ENCODE results near the gene SCAF11.

Gene SCAF11

GRCh38 chr12:45981075-45981837, 9.1 kb downstream of the SCAF11 start:
- no peak for DNase-seq (ENCODE audit: low read depth)

GRCh38 chr12:45980540-45980939, 9.8 kb downstream of the SCAF11 start:
- DNase-seq (ENCODE audit: low read depth) = no peak

GRCh38 chr12:45978108-45978507, 12.3 kb downstream of the SCAF11 start:
- no peak for DNase-seq (ENCODE audit: low read depth)

- DNase-seq (ENCODE audit: low read depth) = no peak
Measured at GRCh38 chr12:45977620-45978019, 12.8 kb downstream of the SCAF11 start.

- no peak for DNase-seq (ENCODE audit: low read depth)
Measured at GRCh38 chr12:45975506-45975905, 14.9 kb downstream of the SCAF11 start.

GRCh38 chr12:45974883-45975282, 15.5 kb downstream of the SCAF11 start:
- DNase-seq (ENCODE audit: low read depth) = no peak

- no peak for DNase-seq (ENCODE audit: low read depth)
Measured at GRCh38 chr12:45974171-45974719, 16.1 kb downstream of the SCAF11 start.

- no peak for DNase-seq (ENCODE audit: low read depth)
Measured at GRCh38 chr12:45973526-45973925, 16.8 kb downstream of the SCAF11 start.

- no peak for DNase-seq (ENCODE audit: low read depth)
Measured at GRCh38 chr12:45970391-45970790, 20.0 kb downstream of the SCAF11 start.

- no peak for DNase-seq (ENCODE audit: low read depth)
Measured at GRCh38 chr12:45969084-45969483, 21.3 kb downstream of the SCAF11 start.

- DNase-seq (ENCODE audit: low read depth) = no peak
Measured at GRCh38 chr12:45966486-45966885, 23.9 kb downstream of the SCAF11 start.

- no peak for DNase-seq (ENCODE audit: low read depth)
Measured at GRCh38 chr12:45962553-45963325, 27.6 kb downstream of the SCAF11 start.

- no peak for DNase-seq (ENCODE audit: low read depth)
Measured at GRCh38 chr12:45959728-45960127, 30.6 kb downstream of the SCAF11 start.

GRCh38 chr12:45959025-45959424, 31.3 kb downstream of the SCAF11 start:
- no peak for DNase-seq (ENCODE audit: low read depth)

GRCh38 chr12:45948546-45948945, 41.8 kb downstream of the SCAF11 start:
- no peak for DNase-seq (ENCODE audit: low read depth)

- DNase-seq (ENCODE audit: low read depth) = no peak
Measured at GRCh38 chr12:45946435-45946834, 43.9 kb downstream of the SCAF11 start.

- no peak for DNase-seq (ENCODE audit: low read depth)
Measured at GRCh38 chr12:45944771-45945170, 45.6 kb downstream of the SCAF11 start.

GRCh38 chr12:45939759-45940158, 50.6 kb downstream of the SCAF11 start:
- no peak for DNase-seq (ENCODE audit: low read depth)

GRCh38 chr12:45938566-45938965, 51.8 kb downstream of the SCAF11 start:
- DNase-seq (ENCODE audit: low read depth) = no peak

GRCh38 chr12:45934956-45935355, 55.4 kb downstream of the SCAF11 start:
- DNase-seq (ENCODE audit: low read depth) = no peak

GRCh38 chr12:45933504-45933903, 56.9 kb downstream of the SCAF11 start:
- DNase-seq (ENCODE audit: low read depth) = no peak

GRCh38 chr12:45930369-45930768, 60.0 kb downstream of the SCAF11 start:
- DNase-seq (ENCODE audit: low read depth) = no peak

GRCh38 chr12:45928309-45928708, 62.1 kb downstream of the SCAF11 start:
- DNase-seq (ENCODE audit: low read depth) = no peak

Data from stimulated activated CD8-positive, alpha-beta memory T cell treated with anti-CD3 and anti-CD28 coated beads, Interleukin-12 subunit alpha, Interleukin-12 subunit beta, amount 100 ng/mL, for 4 hours (primary cell).